Middle frontal gyrus (tissue), 1 donor: Measurements from ENCODE around the gene CLEC2D.
"Not testable (repeated sequence)": the region's sequence is repeated elsewhere in the genome, so short reads cannot be mapped to it uniquely, and the experiment has no call there.

Experiments used
- DNase-seq: peaks from one replicate; pipeline ENCODE4 v3.0.0-alpha.2; 2015; ENCODE audit warnings: low spot score; ENCODE audit errors: extremely low spot score

The CLEC2D gene

DNA sequence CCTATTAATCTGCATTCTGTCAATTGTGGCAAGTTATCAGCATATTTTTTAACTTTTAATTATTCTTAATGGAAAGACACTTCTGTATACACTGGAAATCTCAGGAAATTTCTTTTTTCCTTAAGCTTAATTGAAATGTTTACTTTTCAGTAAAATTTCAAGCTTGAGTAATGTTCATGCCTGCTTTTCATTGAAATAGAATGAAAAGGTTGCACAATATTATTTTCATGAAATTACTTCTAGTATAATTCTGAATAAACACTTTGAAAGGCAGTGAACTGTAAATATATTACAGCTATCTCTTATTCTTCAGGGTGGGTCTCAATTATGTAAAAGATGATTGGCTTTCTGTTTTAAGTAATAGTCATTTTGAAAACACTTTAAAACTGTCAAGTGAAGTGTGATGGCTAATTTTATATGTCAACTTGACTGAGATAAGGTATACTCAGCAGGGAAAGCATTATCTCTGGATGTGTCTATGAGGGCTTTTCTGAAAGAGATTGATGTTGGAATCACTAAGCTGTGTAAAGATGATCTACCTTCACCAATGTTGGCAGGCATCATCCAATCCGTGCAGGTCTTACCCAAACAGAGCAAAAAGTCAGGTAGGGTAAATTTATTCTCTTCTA is 29.9 kb downstream of the CLEC2D start:
- no peak for DNase-seq

- DNase-seq, result no peak
Measured at GRCh38 chr12:9699898-9700605, 30.5 kb downstream of the CLEC2D start.

- DNase-seq, result no peak
Measured at GRCh38 chr12:9700606-9700956, 31.1 kb downstream of the CLEC2D start.

GRCh38 chr12:9701380-9702154 is 32.1 kb downstream of the CLEC2D start:
- no peak for DNase-seq

DNA sequence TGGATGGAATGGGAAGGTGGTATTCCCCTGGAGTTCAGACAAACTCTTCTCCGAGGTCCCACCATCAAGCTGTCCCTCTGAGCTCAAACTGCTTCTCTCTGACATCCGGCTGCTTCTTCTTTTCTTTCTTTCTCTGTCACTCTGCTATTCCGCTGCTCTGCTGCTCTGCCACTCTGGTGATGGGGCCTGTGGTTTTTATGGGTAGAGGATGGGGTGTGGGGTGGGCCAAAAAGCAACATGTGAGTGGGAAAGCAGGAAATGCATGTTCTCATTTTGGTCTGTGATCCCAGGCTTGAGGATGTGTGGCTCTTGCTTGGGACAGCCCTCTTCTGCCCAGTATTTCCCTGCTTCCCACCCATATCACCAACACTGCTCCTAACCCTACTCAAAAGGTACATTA is 32.7 kb downstream of the CLEC2D start:
- DNase-seq, result no peak

GRCh38 chr12:9704561-9704960 is 35.0 kb downstream of the CLEC2D start:
- not testable (repeated sequence) for DNase-seq

GRCh38 chr12:9706086-9706685 is 36.7 kb downstream of the CLEC2D start:
- no peak for DNase-seq

DNA sequence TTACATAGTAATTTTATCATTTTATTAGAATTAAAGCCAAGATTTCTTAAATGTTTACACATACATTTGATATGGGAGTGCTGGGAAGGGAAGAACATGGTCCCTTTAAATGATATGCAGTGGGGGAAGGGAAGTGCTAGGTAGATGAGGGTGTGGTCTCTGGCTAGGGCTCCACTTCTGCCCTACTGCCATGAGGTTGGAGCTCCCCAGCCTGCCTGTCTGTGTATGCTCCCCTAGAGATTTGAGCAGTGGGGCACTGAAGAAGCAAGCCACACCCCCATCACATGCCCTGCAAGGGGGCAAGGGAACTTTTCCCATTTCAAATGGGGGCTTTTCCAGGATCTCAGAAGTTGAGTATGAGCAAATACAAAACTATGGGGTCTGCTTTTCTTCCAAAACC is 37.8 kb downstream of the CLEC2D start:
- DNase-seq, result no peak

DNA sequence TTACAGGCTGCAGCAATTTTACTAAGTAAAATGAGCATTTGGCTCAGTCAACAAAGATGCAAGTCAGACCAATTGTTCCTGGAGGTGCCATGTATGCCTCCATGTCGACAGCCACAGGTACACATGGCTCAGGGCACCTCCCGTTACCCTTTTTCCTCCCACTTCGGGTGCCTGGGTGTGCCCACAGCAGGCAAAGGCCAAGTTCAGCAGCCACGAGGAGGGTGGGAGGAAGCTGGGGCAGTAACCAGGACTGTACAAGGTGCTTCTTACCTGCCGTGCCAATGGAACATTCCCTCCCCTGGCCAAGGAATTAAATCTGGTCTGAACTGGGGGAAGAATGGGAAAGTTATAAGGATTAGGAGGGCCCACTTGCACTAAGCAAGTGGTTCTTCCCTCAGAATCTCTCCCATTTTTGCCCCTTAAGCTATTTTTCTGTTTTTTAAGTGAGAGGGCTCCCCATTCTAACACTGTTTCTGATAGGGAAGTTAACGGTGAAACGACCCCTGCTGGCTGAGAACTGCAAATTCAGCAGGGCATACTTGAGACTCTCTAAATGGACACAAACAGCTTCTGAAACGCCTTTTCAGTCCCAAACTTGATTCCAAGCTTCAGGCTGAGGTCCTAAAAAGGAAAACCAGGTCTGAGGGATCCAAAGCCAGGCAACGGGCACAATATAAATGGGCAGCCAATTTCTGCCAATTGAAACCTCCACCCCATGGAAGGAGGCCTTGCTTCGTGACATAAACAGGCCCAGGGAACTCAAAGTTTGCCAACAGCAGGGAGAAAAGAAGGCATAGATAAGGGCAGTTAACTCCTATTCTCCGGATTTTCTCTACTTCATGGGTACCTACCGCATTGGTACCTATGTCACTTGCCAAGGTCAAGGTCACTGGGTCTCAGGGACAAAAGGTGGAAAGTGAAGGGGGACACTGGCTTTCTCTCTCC is 38.6 kb downstream of the CLEC2D start:
- DNase-seq, result no peak

- DNase-seq, result no peak
Measured at GRCh38 chr12:9708853-9709252, 39.3 kb downstream of the CLEC2D start.

- no peak for DNase-seq
Measured at GRCh38 chr12:9710584-9711375, 41.3 kb downstream of the CLEC2D start.

DNA sequence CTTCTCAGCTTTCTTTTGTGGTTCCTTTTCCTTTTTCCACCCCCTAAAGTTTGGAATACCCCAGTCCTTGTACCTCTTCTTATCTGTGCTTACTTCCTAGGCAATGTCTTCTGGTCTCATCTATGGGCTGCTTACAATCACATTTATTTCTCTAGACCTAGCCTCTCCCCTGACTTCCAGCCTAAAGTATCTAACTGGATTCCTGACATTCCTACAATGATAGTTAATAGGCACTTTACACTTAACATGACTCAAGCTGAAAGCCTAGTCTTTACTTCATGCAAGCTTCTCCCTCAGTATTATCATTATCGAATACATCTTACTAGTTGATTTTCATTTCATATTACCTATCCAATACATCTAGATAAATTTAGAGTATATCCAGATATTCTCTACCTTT is 42.2 kb downstream of the CLEC2D start:
- DNase-seq, result no peak

GRCh38 chr12:9713032-9713558 is 43.6 kb downstream of the CLEC2D start:
- DNase-seq, result not testable (repeated sequence)

GRCh38 chr12:9717070-9717925 is 47.8 kb downstream of the CLEC2D start:
- no peak for DNase-seq

- no peak for DNase-seq
Measured at GRCh38 chr12:9718968-9719367, 49.5 kb downstream of the CLEC2D start.

DNA sequence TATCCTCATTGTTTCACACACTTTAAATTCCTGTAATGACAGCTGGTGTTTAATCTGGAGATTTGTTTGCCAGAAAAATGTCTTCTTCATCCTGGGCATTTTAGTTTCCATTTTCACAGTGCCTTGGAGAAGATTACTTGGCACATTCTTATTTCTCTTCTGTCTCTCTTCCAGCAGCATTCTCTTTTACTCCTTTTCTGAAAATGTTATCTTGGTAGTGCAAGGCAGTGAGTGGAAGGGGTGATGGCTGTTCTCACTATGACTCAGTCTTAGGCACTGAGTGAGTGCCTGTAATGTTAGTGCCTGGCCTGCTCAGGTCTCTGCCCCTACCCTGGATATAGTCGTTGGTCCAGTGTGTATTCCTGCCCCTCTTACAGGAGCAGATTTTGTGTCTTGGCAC is 50.3 kb downstream of the CLEC2D start:
- peak; percentile 11 for DNase-seq

DNA sequence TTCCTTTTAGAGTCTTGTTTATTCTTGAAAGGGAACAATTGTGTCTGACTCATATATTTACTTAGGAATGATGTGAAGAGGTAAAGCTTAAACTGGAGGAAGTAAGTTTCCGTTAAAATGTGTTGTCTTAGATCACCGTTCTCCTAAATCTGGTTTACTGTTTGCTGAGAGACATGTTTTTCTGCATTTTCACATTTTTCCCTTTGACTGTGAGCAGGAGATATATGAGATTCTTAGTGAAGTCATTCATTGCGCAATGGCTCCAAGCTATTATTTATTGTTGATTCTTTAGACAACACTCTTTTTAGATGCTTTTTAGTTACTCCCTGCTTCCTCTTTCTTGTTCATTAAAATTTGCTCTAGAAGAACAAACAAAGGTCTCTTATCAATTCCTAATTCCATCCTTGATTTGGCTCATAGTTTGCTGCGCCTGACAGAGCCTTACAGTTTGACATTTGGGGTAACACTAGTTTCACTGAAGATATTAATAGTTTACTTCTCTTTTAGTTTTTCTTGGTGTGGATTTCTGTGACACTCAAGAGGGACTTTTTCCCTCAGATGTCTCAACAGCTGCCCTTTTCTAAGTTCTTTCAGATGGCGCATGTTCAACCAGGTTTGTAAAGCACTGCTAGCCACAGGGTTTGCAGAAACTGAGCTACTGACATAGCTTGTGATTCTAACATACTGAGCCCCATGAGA is 52.0 kb downstream of the CLEC2D start:
- DNase-seq, result no peak

GRCh38 chr12:9724023-9724422 is 54.5 kb downstream of the CLEC2D start:
- no peak for DNase-seq
